IMR-90 (cell line): Measurements from ENCODE around the gene TRHDE.

Source experiments
- BHLHE40 ChIP-seq: fragments of 150-350 bp; IDR thresholded peaks from 2 replicates; pipeline ENCODE4 v1.6.1; 2016; ENCODE audit warnings: mild to moderate bottlenecking, low read depth, low read length
- CHD1 ChIP-seq: IDR thresholded peaks from 2 replicates; pipeline ENCODE4 v1.6.1; 2012; ENCODE audit warnings: low read depth, low read length, improper control_type of control experiment
- CTCF ChIP-seq: conservative IDR thresholded peaks from 2 replicates; pipeline ENCODE4 v1.5.1; 2012; ENCODE audit warnings: mild to moderate bottlenecking, low read depth, low read length, improper control_type of control experiment
- ELK1 ChIP-seq: fragments of 150-350 bp; IDR thresholded peaks from 2 replicates; pipeline ENCODE4 v1.6.1; 2016; ENCODE audit warnings: low read depth, mild to moderate bottlenecking, low read length, moderate library complexity, borderline replicate concordance
- MAZ ChIP-seq: IDR thresholded peaks from 2 replicates; pipeline ENCODE4 v1.6.1; 2012; ENCODE audit warnings: low read depth, mild to moderate bottlenecking, low read length, improper control_type of control experiment, moderate library complexity, borderline replicate concordance
- MXI1 ChIP-seq: IDR thresholded peaks from 2 replicates; pipeline ENCODE4 v1.6.1; 2012; ENCODE audit warnings: low read depth, mild to moderate bottlenecking, low read length, moderate library complexity, borderline replicate concordance
- POLR2A ChIP-seq: IDR thresholded peaks from 2 replicates; pipeline ENCODE4 v1.6.1; 2012; ENCODE audit warnings: mild to moderate bottlenecking, low read depth, low read length
- RAD21 ChIP-seq: IDR thresholded peaks from 2 replicates; pipeline ENCODE4 v1.6.1; 2012; ENCODE audit warnings: low read length, improper control_type of control experiment
- RCOR1 ChIP-seq: IDR thresholded peaks from 2 replicates; pipeline ENCODE4 v1.6.1; 2012; ENCODE audit warnings: mild to moderate bottlenecking, low read length, improper control_type of control experiment; ENCODE audit not compliant: insufficient replicate concordance
- RFX5 ChIP-seq: IDR thresholded peaks from 2 replicates; pipeline ENCODE4 v1.8.0; 2012; ENCODE audit warnings: low read depth, mild to moderate bottlenecking, low read length, moderate library complexity
- TF ChIP-seq, protein P1 (sequence below): fragments of 150-350 bp; IDR thresholded peaks from 2 replicates; pipeline ENCODE4 v1.6.1; 2017; ENCODE audit warnings: mild to moderate bottlenecking, antibody characterized with exemption, low read length, low read depth

DNA sequence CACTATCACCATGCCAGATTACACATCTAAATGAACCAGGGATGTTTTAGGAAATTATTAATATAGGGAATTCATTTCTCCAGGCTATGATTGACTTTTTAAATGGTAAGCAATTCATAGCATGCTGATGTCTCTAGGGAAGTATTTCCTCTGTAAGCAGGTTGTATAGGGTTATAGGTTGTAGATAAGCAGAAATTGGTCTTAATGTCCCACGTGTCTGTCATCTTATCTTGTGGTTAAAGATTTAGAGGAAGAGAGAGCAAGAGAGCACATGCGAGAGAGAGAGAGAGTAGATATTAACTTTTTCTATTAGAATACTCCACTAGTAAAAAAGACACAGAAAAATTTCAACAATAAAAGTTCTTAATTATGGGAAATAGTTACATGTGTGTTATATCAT, 32.6 kb downstream of the TRHDE start:
- TF ChIP-seq CTCF (no peak), RFX5 (no peak), POLR2A (no peak), CHD1 (no peak), BHLHE40 (no peak), RCOR1 (no peak), MXI1 (no peak), MAZ (no peak), ELK1 (no peak), RAD21 (no peak)
- TF ChIP-seq, protein P1, sequence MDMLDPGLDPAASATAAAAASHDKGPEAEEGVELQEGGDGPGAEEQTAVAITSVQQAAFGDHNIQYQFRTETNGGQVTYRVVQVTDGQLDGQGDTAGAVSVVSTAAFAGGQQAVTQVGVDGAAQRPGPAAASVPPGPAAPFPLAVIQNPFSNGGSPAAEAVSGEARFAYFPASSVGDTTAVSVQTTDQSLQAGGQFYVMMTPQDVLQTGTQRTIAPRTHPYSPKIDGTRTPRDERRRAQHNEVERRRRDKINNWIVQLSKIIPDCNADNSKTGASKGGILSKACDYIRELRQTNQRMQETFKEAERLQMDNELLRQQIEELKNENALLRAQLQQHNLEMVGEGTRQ, result no peak
